Measurements from ENCODE around the gene CAMTA1.
A peak's percentile ranks its signal among the peaks of the same experiment; 100 is the strongest.

CAMTA1 gene

DNA sequence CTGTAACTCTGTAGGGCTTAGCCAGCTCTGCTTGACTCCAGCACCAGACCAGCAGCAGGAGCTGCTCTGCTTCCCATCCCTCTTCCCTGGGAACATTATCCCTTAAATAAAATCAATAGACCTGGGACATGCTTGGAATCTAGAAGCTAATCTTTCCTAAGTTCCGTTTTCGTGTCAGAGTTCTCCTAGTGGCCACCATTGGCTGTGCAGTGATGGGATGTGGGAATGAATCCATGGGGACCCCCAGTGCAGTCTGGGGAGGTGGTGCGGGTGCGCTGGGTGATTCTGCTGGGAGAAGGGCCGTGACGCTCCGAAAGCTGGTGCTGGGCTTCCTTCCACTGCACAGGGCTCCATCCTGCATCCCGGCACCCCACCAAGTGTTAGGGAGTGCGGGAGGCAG lies 202.7 kb downstream of the CAMTA1 start:
- no peak for DNase-seq

- no peak for DNase-seq
These were observed 203.5 kb downstream of the CAMTA1 start for GRCh38 chr1:6988796-6989195.

DNA sequence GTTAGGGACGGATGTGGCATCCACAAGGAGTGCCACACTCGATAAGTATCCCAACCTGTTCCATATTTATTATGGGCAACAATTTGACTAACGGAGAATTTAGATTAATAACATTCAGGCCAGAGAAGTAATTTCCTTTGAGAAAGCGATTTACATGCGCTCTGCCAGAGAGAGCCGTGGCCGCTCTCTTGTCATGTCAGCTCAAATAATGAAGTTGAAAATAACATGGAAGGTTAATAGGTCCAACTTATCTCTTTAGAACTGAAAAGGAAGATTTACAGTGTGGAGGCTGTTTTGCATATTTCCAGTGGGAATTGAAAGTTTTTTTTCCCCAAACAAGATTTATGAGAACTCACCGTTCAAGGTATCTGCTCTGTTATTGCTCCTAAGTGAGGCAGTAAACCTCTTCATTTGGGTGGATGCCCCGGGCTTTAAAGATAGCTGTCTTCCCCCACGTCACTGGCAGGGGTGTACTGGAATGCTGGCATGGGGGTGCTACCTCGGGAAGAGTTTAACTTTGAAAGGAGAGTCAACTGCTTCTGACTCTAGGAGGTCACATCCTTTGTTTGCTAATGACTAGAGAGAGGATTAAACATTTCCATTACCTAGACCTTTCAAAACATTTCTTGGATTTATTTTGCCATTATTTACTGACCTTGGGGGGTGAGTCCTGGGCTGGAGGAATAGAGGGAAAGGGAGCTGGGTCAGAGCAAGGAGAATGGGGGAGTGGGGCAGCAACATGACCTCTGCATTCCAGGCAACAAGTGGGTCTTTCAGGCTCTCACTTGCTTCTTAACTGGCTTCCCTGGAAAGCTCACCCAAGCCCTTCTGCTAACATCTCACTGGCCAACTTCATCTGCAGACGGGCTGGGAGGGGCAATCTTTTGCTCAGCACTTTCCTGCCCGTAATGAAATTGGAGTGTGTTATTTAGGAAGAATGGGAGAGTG lies 204.2 kb downstream of the CAMTA1 start:
- no peak for DNase-seq

- peak in 2 of 3 donors; percentile 34 for DNase-seq
These were observed 206.0 kb downstream of the CAMTA1 start for GRCh38 chr1:6991266-6991665.

- no peak for DNase-seq
These were observed 210.5 kb downstream of the CAMTA1 start for GRCh38 chr1:6995789-6996188.

DNA sequence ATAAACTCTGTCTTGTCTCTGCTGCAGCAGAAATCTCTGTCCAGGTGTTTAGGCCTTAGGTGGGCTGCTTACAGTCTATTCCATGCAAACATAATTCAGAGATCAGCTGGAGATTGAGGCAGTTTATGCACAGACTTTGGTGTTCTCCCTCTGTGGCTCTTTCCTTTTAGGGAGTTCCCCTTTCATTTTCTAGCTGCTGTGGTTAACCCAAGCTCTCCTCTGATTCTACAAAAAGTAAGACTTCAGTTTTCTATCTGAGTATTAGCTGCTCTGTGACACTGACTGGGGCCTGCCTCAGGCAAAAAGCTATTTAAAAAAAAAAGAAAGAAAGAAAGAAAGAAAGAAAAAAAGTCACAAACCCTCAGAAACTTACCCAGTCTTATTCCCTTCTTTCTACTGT lies 211.1 kb downstream of the CAMTA1 start:
- DNase-seq: peak in 1 of 3 donors; percentile 5

DNA sequence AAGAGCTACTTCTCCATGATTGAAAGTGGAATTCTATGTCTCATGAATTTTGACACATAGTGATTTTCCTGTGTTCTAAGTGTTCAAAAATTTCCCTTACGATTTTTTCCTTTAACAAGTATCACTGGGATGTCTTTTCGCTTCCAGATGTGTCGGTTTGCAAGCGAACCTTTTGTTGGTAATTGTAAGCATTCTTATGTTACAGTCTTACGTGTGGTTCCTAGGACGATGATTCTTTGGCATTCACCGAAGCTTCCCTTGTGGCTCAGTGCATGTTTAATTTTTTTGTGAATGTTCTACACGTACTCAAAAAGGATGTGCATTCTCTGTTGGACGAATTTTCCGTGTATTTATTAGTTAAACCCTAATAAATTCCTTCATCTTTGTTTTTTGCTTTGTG lies 211.6 kb downstream of the CAMTA1 start:
- DNase-seq: no peak

GRCh38 chr1:6998267-6998666 lies 213.0 kb downstream of the CAMTA1 start:
- DNase-seq: no peak

DNA sequence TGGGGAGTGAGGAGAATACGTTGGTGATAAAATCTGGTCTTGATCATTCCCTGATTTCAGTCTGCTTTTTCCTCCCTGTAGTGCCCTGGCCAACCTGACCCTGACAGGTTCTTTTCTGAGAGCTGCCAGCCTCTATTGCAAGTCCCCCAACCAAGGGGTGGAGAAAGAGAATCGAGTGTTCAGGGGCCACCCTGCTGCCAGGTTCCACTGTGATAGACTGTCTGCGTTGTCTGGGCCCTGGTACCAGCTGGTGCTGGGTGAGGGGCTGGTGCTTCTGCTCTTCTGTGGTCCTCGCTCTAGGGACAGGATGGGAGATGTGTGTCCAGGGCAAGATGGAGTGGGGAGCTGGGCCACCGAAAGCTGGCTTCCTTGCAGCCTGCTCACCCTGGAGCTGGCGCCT lies 214.6 kb downstream of the CAMTA1 start:
- DNase-seq: no peak

- DNase-seq: no peak
These were observed 215.5 kb downstream of the CAMTA1 start for GRCh38 chr1:7000720-7001119.

DNA sequence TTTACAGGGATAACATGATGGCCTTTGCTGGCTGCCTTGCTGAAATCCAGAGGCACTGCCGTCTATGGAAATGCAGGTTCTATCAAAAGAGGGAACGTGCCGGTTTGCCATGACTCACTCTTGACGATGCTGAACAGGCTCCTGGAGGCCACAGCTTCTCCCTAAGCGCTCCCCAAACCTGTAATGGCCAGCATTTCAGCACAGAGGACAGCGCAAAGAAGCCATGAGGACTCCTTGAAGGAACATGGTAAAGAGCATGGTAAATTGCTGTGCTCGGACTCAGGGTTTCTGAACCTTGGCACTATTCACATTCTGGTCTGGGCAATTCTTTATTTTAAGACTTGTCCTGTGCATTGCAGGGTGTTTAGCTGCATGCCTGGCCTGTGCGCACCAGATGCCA lies 217.5 kb downstream of the CAMTA1 start:
- DNase-seq: no peak

DNA sequence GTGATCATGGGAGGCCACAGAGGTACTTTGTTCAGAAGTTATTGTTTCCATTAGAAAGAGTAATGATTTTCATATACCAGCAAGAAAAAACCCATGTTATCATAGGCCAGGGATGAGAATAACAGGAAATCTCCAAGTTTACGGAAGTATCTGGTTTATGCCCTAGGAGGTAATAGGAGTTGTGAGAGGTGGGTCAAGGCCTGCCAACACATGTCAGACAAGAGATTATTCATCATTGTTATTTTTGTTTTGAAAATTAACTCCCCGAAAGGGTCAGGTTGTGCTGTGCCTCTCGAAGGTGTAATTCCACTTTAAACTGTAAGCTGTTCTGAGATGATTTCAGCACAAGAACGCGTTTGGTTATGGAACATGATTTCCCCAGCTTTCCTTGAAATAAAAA lies 218.4 kb downstream of the CAMTA1 start:
- DNase-seq: no peak

GRCh38 chr1:7004181-7004580 lies 218.9 kb downstream of the CAMTA1 start:
- no peak for DNase-seq

DNA sequence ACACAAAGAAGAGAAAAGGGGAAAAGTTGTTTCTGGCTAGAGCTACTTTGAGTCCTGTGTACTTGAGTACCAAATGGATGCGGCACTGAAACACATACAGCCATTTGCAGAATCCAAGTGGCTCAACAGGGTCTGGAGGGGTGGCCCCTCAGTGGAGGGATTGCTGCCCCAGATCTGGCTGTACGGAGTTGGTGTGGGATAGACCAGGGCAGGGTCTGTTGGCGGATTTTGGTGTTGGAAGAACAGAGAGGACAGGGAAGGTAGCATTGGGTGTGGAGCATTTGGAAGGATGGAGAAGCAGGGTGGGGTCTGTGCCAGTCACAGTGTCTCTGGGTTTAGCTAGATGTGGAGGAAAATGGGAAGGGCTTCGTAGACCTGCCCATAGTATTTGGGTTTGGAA lies 220.5 kb downstream of the CAMTA1 start:
- DNase-seq: no peak

- DNase-seq: no peak
These were observed 222.0 kb downstream of the CAMTA1 start for GRCh38 chr1:7006996-7007871.

DNA sequence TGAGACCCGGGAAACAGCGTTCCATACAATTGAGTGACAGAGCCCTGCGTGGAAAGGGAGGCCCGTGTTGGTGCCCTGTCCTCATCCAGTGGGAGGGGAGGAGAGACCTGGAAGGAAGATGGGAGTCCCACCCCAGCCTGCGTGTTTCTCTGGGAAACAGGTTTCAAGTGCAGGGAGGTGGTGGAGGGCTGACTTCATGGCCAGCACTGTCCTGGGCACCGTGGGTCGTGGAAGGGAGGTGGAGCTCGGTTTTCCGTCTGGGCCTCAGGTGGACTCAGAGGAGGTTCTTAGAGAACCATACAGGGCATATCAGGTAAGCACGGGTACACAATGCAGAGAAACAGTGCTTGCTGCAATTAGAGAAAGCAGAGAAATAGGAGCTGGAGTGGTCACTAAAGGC lies 222.6 kb downstream of the CAMTA1 start:
- DNase-seq: no peak

DNA sequence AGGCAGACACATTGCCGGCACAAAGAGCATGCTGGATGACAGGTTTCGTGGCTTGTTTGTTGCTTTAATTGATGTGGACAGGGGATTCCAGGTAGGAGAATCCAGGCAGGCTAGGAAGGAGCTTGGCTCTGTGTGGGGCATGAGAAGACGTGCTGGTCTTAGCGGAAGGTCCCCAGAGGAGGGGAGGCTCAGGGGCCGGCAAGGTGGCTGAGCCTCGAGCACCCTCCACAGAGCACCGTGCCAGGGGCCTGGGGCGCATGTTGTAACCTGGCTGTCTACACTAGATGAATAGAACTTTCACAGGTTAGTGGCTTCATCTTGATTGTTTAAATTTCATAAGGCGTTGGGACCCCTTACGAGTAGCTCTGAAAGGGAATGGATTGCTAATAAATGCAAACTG lies 223.1 kb downstream of the CAMTA1 start:
- no peak for DNase-seq

DNA sequence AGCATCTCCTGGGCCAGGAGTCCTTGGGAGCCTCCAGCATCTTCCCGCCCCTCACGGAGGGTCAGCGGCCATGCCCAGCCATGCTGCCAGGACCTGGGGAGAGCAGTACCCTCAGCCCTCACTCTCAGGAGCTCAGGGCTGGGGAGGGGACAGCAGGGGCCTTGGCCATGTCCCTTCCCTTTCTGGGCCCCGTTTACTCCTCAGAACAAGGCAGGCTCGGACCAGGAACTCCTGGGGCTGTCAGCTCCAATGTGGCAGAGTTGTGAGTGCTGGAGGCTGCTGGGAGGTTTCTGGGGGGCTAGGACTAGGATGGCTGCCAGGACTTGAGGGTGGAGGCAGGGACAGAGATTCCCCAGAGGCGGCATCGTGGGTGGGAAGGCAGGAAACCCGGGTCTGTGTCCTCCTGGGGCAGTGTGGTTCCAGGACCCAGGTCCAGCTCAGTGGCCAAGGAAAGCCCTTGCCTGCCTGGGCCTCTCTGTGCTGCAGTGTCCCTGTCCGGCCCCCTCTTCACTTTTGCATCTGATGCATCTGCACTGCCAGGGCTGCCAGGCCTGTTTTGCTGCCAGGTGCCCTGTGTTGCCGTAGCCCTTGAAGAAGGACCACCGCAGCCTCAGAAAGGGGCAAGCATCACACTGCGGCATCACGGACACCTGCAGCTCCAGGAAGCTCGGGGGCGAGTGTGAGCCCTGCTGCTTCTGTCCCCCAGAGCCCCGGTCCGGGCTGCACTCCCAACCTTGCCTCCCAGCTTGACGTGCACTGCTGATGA lies 223.9 kb downstream of the CAMTA1 start:
- DNase-seq: no peak

DNA sequence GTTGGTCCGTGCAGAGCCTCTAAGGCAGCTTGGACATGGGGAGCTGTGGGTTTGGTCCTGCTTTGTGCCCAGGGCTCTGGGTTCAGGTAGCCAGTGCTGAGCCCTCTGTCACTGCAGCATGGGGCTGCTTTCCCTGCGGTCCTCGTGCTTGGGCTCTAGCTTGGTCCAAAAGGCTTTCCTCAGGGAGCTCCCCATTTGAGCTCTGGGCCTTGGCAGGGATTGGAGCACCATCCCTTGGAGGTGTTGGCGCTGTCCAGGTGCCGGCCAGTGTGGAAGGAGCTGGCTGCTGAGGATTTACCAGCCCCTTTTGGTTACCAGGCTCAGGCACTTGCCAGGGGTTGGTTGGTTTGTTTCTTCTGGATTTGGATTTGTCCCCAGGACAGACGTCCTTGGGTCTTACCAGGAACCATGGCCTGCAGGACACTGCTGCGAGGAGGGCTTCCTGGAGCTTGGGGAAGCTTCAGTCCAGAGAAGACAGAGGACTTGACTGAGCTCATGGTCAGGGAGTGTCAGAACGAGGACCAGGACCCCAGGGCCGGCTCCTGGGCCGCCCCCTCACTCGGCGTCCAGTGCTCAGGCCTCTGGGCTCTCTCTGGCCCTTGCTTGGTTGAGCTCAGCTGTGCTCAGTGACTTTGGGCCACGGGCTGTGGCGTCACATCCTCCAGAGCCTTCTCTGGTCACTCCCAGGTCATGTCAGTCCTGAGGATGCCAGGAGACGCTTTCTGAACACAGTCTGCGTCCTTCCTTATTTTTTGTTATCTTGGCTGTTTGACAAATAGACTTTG lies 224.7 kb downstream of the CAMTA1 start:
- no peak for DNase-seq

DNA sequence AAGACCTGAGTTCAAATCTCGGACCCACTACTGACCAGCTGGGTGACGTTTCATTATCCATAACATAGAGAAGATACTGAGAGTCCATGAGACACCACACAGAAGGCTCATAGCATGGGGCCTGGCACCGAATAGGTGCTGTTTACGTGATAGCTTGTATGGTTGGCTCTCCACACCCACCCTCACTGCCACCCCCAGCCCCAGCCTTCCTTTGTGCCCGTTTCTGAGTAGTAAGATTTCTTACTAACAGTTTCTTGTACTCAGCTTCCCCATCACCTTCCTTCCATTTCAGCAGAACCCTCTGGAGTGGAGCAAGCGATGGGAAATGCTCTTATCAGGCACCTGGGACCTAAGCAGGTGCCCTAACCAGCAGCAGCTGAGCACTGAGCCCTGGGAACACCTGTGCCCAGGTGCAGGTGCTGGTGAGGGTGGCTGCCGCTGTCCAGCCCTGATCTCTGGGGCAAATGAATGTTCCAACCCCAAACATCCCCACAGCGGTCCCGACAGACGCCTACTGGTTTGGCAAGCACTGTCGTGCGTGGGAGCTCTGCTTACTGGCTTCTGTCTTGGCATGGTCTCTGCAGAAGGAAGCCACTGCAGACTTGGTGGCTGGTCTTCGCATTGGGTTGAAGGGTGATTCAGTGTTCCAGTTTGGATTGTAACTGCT lies 225.4 kb downstream of the CAMTA1 start:
- DNase-seq: no peak

- DNase-seq: no peak
These were observed 226.6 kb downstream of the CAMTA1 start for GRCh38 chr1:7011826-7012225.

DNA sequence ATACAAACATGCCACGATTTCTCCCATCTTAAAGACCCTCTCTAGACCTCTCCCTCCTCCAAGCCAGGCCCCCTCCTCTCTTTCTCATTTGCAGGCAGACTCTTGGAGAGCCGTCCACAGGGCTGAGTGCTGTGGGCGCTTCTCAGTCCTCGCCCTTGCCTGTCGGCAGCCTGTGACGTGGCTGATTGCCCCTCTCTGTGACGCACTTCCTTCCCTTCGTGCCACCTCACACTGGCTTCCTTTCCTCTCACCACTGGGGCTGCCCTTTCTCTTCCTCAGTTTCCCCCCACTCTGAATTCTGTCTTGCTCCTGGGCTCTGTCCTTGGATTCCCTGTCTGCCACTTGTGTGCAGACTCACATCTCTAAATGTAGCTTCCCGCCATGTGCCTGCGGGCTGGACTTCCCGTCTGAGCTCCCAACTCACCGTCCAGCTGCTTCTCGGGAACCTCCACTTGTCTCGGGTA lies 227.2 kb downstream of the CAMTA1 start:
- DNase-seq: no peak
